Brain microvascular endothelial cell (primary cell): ENCODE data around the gene MARCHF3.
"Not testable (repeated sequence)": the region's sequence is repeated elsewhere in the genome, so short reads cannot be mapped to it uniquely, and the experiment has no call there.

Source experiments
- DNase-seq: peaks from one replicate; pipeline ENCODE4 v3.0.0-alpha.2; 2020
- H3K27ac ChIP-seq: fragments of 250-450 bp; sonication (Bioruptor Pico); 2 replicates; pipeline ENCODE4 v1.5.1; 2020; ENCODE audit warnings: mild to moderate bottlenecking, moderate library complexity
- H3K27me3 ChIP-seq: fragments of 250-450 bp; sonication (Bioruptor Pico); replicated peaks from 2 replicates; pipeline ENCODE4 v1.5.1; 2020; ENCODE audit warnings: mild to moderate bottlenecking
- H3K36me3 ChIP-seq: fragments of 250-450 bp; sonication (Bioruptor Pico); replicated peaks from 2 replicates; pipeline ENCODE4 v1.5.1; 2020; ENCODE audit warnings: mild to moderate bottlenecking
- H3K4me3 ChIP-seq: 2 replicates; pipeline ENCODE4 v1.5.1; 2011; ENCODE audit warnings: low read depth, mild to moderate bottlenecking, control low read depth, low read length, moderate library complexity
- in situ Hi-C: cut with HindIII; loops from 2 replicates; pipeline ENCODE4 v1.10.0; 2017; ENCODE audit warnings: low sequenced_read_pairs, low pct_ligation_motif_present
- TF ChIP-seq, protein P1 (sequence below): IDR thresholded peaks from 2 replicates; pipeline ENCODE4 v1.5.1; 2011; ENCODE audit warnings: low read depth, mild to moderate bottlenecking, moderate library complexity, low read length, control low read depth, inconsistent platforms; ENCODE audit errors: missing control alignments

MARCHF3 gene

DNA sequence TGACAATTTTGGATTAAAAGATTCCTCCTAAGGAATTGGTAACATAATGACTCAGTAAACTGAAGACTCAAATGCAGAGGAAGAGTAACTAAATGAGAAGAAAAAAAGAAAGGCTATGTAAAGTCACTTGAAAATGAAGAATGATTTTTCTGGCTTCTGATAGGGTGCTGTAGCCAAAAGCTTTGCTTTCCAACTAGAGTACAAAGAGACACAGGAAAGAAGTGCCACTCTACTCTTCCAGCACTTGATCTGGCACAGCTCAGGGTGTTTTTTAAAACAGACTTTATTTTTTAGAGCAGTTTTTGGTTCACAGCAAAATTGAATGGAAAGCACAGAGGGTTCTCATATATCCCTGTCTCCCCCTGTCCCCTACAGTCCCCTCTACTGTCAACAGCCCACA lies 130.9 kb downstream of the MARCHF3 start:
- no peaks in the 10 kb centered on the region for H3K36me3 ChIP-seq
- H3K27ac ChIP-seq: no peak overlapping the region
- TF ChIP-seq, protein P1, sequence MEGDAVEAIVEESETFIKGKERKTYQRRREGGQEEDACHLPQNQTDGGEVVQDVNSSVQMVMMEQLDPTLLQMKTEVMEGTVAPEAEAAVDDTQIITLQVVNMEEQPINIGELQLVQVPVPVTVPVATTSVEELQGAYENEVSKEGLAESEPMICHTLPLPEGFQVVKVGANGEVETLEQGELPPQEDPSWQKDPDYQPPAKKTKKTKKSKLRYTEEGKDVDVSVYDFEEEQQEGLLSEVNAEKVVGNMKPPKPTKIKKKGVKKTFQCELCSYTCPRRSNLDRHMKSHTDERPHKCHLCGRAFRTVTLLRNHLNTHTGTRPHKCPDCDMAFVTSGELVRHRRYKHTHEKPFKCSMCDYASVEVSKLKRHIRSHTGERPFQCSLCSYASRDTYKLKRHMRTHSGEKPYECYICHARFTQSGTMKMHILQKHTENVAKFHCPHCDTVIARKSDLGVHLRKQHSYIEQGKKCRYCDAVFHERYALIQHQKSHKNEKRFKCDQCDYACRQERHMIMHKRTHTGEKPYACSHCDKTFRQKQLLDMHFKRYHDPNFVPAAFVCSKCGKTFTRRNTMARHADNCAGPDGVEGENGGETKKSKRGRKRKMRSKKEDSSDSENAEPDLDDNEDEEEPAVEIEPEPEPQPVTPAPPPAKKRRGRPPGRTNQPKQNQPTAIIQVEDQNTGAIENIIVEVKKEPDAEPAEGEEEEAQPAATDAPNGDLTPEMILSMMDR: no peak
- H3K27me3 ChIP-seq: no peaks in the 10 kb centered on the region
- no peak overlapping the region for H3K4me3 ChIP-seq
- DNase-seq: no peak
- in situ Hi-C loops: no loop called here

DNA sequence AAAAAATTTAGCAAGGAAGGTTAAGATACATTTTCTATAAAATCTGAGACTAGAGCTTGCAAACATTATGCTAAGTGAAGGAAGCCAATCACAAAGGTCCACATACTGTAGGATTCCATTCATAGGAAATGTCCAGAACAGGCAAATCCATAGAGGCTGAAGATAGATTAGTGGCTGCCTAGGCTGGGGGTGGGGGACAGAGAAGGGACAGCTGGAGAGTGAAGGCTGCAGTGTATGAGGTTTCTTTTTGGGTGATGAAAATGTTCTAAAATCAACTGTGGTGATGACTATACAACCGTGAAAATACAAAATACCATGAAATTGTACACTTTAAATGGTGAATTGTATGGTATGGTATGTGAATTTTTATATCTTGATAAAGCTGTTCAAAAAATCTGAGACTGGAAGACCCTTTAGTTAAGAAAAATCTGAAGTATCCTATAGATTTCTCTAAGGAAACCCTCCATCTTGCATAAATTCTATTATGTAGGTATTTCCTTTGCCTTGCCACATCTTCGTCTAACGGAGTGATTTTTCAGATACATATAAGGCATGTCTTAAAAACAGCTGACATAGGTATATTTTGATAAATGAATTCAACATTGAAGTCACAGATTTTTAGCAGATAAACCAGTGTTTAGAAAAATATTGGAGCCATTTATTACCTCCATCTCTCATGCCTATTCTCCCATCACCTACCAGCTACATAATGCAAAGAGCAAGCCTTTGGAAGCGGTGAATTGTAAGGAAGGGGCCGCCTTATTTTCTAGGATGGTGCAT lies 132.3 kb downstream of the MARCHF3 start:
- Histone ChIP-seq H3K4me3 (no peak overlapping the region), H3K36me3 (no peaks in the 10 kb centered on the region), H3K27ac (no peak overlapping the region), H3K27me3 (no peaks in the 10 kb centered on the region)
- in situ Hi-C loops: no loop called here
- DNase-seq: no peak
- TF ChIP-seq, protein P1: no peak

DNA sequence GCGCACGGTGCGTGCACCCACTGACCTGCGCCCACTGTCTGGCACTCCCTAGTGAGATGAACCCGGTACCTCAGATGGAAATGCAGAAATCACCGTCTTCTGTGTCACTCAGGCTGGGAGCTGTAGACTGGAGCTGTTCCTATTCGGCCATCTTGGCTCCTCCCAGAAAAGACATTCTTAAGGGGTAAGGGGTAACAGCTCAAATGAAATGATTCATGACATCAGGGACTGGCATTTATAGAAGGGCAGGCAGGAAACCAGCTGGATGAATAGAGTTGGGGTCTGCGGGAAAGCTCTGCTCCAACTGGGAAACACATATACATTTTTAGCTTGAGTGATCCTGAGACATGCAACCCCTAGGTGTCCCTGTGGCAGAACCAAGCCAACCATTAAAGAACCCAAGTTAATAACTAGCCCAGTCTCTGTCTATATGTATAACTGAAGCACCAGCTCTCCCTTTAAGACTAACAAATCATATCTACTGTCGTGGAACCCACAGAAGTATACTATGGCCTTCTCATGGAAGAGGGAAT lies 134.1 kb downstream of the MARCHF3 start:
- no peak for DNase-seq
- TF ChIP-seq, protein P1: no peak
- Histone ChIP-seq H3K27ac (no peak overlapping the region), H3K36me3 (no peaks in the 10 kb centered on the region), H3K27me3 (no peaks in the 10 kb centered on the region), H3K4me3 (no peak overlapping the region)
- in situ Hi-C loops: no loop called here

DNA sequence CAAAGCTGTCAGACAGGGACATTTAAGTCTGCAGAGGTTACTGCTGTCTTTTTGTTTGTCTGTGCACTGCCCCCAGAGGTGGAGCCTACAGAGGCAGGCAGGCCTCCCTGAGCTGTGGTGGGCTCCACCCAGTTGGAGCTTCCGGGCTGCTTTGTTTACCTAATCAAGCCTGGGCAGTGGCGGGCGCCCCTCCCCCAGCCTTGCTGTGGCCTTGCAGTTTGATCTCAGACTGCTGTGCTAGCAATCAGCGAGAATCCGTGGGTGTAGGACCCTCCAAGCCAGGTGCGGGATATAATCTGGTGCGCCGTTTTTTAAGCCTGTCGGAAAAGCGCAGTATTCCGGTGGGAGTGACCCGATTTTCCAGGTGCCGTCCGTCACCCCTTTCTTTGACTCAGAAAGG lies 134.6 kb downstream of the MARCHF3 start:
- H3K27me3 ChIP-seq, H3K27ac ChIP-seq, DNase-seq, in situ Hi-C loops, H3K36me3 ChIP-seq, H3K4me3 ChIP-seq: not testable (repeated sequence)

DNA sequence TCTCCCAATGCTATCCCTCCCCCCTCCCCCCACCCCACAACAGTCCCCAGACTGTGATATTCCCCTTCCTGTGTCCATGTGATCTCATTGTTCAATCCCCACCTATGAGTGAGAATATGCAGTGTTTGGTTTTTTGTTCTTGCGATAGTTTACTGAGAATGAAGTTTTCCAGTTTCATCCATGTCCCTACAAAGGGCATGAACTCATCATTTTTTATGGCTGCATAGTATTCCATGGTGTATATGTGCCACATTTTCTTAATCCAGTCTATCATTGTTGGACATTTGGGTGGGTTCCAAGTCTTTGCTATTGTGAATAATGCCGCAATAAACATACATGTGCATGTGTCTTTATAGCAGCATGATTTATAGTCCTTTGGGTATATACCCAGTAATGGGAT lies 139.9 kb downstream of the MARCHF3 start:
- DNase-seq, H3K27me3 ChIP-seq, H3K27ac ChIP-seq, H3K4me3 ChIP-seq, in situ Hi-C loops, H3K36me3 ChIP-seq: not testable (repeated sequence)

DNA sequence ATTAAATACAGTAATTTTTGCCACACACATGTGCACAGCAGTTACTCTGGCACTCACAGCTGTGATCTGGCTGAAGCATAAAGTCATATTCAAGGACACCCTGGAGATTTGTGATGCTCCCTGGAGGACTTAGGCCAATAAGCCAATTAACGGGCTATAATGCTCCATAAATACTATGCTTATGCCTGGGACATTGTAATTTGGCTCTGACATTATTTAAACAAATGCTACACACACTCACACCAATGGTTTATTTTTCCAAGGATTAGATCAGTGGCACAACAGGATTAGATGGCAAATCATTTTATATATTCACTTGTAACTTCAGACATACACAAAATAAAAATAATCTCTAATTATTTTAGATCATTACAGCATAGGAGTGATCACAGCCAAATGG lies 142.2 kb downstream of the MARCHF3 start:
- in situ Hi-C loops: no loop called here
- Histone ChIP-seq H3K4me3 (no peak overlapping the region), H3K36me3 (no peaks in the 10 kb centered on the region), H3K27ac (no peak overlapping the region), H3K27me3 (no peaks in the 10 kb centered on the region)
- DNase-seq: no peak
- TF ChIP-seq, protein P1: no peak
